T-helper 2 cell treated with Interferon-gamma antibody and Interleukin-4, amounts not matched to agents 5 μg/mL and 100 μg/mL, for 36 hours (primary cell): ENCODE measurements around the gene CGAS.
"Not testable (repeated sequence)": the region's sequence is repeated elsewhere in the genome, so short reads cannot be mapped to it uniquely, and the experiment has no call there.

Experiments used
- DNase-seq: peaks from one replicate; pipeline ENCODE4 v3.0.0; 2021; ENCODE audit warnings: low spot score
- H3K27ac Mint-ChIP-seq: one replicate; pipeline ENCODE4 v1.8.0; 2021; ENCODE audit warnings: mild to moderate bottlenecking, mixed read lengths
- H3K27me3 Mint-ChIP-seq: one replicate; pipeline ENCODE4 v1.8.0; 2021; ENCODE audit warnings: low read depth, mixed read lengths
- H3K36me3 Mint-ChIP-seq: one replicate; pipeline ENCODE4 v1.8.0; 2021; ENCODE audit warnings: low read depth, mixed read lengths
- H3K4me1 Mint-ChIP-seq: one replicate; pipeline ENCODE4 v1.8.0; 2021; ENCODE audit warnings: low read depth, mixed read lengths
- H3K4me3 Mint-ChIP-seq: one replicate; pipeline ENCODE4 v1.8.0; 2022; ENCODE audit warnings: mild to moderate bottlenecking, moderate library complexity, mixed read lengths
- H3K9me3 Mint-ChIP-seq: one replicate; pipeline ENCODE4 v1.8.0; 2021; ENCODE audit warnings: mixed read lengths

Gene CGAS

DNA sequence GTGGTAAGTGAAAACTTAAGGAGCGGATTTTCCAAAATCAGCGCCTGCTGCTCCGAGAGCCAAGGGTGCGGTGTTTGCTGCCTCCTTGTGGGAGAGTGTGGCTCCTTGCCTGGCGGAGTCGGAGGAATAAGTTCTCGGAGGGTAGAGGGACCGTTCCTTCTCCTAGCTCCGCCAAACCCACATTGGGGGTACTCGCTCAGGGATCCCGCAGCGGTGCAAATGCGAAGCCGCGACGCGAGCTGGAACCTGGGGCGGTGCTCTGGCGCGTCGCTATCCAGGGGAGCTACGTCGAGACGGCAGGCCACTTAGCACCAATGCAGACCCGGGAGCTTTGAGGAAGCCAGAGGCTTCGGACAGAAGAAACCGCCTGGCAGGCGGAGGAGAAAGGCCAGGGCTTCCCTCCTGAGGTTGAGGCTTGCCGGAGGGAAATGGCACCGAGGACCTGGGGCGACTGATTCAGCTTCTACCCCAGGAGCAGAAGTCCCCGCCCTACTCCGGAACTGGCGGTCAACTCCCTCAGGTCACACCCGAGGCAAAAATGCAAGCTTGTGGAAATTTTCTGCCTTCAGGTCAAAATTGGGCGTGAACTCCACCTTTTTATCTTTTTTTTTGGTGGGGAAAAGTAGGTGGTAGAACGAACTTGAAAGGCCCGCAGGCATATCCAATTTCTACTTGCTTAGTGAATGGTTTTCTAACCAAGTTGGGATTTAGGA lies 63.1 kb downstream of the CGAS start:
- DNase-seq, result peak; percentile 69
- Mint-ChIP-seq H3K36me3 (peaks cover 6% of the 10 kb centered on the region), H3K4me1 (peaks cover 28% of the 10 kb centered on the region), H3K27me3 (peaks cover 2% of the 10 kb centered on the region), H3K27ac (peak overlapping the region; percentile 84), H3K4me3 (peak overlapping the region; percentile 84), H3K9me3 (no peaks in the 10 kb centered on the region)

DNA sequence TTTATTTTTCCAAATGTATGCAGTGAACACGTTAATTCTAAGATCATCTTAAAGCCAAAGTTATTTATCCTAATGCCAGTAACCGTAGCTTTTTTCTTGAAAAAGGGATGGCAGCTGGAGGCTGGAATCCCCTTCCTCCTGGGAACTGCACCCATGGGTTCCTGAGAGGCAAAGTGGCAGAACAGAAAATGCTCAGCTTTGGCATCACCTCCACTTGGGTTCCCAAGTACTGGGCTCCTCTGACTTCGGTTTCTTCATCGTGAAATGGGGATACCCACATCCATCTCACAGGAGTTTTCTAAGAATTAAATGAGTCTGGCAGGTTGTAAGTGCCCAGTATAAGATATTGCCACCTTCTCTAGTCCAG lies 63.7 kb downstream of the CGAS start:
- peaks cover 2% of the 10 kb centered on the region for H3K36me3 Mint-ChIP-seq
- H3K27ac Mint-ChIP-seq, result peak overlapping the region; percentile 84
- peak overlapping the region; percentile 84 for H3K4me3 Mint-ChIP-seq
- no peaks in the 10 kb centered on the region for H3K9me3 Mint-ChIP-seq
- peaks cover 28% of the 10 kb centered on the region for H3K4me1 Mint-ChIP-seq
- DNase-seq, result no peak
- H3K27me3 Mint-ChIP-seq, result peaks cover 2% of the 10 kb centered on the region

DNA sequence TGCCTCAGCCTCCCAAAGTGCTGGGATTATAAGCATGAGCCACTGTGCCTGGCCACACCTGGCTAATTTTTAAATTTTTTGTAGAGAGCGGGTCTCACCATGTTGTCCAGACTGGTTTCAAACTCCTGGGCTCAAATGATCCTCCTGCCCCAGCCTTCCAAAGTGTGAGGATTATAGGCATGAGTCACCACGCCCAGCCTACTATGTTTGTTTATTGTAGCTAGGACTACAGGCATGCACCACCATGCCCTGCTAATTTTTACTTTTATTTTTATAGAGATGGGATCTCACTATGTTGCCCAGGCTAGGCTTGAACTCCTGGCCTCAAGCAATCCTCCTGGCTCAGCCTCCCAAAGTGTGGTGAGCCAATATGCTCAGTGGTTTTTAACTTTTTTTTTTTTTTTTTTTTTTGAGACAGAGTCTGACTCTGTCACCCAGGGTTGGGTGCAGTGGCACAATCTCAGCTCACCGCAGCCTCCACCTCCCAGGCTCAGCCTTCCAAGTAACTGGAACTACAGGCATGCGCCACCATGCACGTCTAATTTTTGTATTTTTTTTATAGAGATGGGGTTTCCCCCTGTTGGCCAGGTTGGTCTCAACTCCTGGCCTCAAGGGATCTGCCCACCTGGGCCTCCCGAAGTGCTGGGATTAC lies 69.5 kb downstream of the CGAS start:
- Mint-ChIP-seq H3K27me3 (peaks cover 4% of the 10 kb centered on the region), H3K27ac (no peak overlapping the region), H3K9me3 (no peaks in the 10 kb centered on the region), H3K36me3 (peaks cover 1% of the 10 kb centered on the region), H3K4me3 (no peak overlapping the region), H3K4me1 (peaks cover 3% of the 10 kb centered on the region)
- DNase-seq, result no peak

DNA sequence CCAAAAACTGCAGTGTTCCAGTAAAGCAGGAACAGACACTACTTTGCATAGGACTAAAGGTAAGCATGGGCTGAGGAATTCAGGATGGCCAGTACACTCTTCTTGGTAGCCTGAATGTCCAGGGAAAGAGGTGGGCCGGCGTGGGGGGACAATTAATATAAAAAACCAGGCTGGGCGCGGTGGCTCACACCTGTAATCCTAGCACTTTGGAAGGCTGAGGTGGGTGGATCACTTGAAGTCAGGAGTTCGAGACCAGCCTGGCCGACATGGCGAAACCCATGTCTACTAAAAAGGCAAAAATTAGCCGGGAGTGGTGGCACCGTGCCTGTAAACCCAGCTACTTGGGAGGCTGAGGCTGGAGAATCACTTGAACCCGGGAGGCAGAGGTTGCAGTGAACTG lies 70.6 kb downstream of the CGAS start:
- H3K4me3 Mint-ChIP-seq, H3K27ac Mint-ChIP-seq, DNase-seq, H3K9me3 Mint-ChIP-seq, H3K36me3 Mint-ChIP-seq, H3K27me3 Mint-ChIP-seq, H3K4me1 Mint-ChIP-seq: not testable (repeated sequence)

DNA sequence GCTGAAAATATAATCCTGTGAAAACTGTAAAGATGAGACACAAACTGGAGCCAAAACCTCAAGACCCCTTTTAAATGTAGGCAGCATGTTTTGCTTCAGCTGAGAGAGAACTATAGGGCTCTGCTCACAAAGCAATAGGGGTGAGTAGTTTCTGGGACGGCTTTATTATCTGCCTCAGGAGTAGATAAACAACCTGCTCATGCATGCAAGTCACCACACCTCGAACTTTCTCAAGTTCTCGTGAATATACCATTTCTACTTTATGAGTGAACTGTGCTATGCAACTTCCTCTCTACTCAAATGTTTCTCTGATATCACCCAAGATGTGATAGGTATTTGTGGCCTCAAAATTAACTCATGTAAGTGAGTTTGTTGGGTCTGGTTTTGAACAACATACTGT lies 74.9 kb downstream of the CGAS start:
- Mint-ChIP-seq H3K27me3 (no peaks in the 10 kb centered on the region), H3K4me1 (no peaks in the 10 kb centered on the region), H3K4me3 (no peak overlapping the region), H3K27ac (no peak overlapping the region), H3K9me3 (no peaks in the 10 kb centered on the region), H3K36me3 (no peaks in the 10 kb centered on the region)
- DNase-seq, result no peak

DNA sequence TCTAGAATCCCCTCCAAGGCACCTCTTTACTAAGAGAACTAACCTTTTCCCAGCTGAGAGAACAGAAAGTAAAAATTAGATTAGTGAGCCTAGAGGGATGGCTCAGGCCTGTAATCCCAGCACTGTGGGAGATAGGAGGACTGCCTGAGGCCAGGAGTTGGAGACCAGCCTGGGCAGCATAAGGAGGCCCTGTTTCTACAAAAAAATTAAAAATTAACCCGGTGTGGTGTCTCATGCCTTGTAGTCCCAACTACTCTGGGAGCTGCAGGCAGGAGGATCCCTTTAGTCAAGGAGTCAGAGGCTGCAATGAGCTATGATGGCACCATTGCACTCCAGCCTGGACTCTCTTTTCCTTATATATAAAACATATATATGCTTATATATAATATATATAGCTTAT lies 76.9 kb downstream of the CGAS start:
- Mint-ChIP-seq H3K4me3 (no peak overlapping the region), H3K27ac (no peak overlapping the region), H3K9me3 (no peaks in the 10 kb centered on the region), H3K27me3 (no peaks in the 10 kb centered on the region), H3K36me3 (no peaks in the 10 kb centered on the region), H3K4me1 (no peaks in the 10 kb centered on the region)
- DNase-seq, result no peak
